Measurements from ENCODE around the gene PPM1H.

DNA sequence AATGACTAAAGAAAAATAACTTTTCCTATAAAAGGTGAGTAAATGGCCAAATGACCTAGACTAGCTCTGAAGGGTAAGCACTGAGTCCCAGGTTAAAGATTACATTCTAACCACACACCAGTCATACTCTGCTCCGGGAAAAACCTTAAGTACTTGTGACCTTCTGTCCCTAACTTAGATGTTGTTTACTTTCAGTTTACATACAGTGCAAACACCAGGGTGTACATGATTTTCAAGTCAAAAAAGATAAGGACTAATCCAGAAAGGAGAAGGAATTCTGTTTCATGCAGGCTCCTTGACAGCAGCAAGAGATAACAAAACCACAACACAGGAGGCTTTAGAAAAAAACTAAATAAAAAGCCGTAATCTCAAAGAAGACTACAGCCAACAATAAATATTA, 174.2 kb downstream of the PPM1H start:
- no peak for TF ChIP-seq EZH2 (IDR thresholded peaks at IDR 0.05; ENCODE audit: borderline replicate concordance, low read length)
- TF ChIP-seq, protein P1, sequence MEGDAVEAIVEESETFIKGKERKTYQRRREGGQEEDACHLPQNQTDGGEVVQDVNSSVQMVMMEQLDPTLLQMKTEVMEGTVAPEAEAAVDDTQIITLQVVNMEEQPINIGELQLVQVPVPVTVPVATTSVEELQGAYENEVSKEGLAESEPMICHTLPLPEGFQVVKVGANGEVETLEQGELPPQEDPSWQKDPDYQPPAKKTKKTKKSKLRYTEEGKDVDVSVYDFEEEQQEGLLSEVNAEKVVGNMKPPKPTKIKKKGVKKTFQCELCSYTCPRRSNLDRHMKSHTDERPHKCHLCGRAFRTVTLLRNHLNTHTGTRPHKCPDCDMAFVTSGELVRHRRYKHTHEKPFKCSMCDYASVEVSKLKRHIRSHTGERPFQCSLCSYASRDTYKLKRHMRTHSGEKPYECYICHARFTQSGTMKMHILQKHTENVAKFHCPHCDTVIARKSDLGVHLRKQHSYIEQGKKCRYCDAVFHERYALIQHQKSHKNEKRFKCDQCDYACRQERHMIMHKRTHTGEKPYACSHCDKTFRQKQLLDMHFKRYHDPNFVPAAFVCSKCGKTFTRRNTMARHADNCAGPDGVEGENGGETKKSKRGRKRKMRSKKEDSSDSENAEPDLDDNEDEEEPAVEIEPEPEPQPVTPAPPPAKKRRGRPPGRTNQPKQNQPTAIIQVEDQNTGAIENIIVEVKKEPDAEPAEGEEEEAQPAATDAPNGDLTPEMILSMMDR (conservative IDR thresholded peaks at IDR 0.05 in 1 of 2, IDR thresholded peaks at IDR 0.05 in 1 of 2; ENCODE audit: extremely low read depth in 1 of 2, insufficient read depth in 1 of 2, low read depth in 1 of 2, low read length in 2 of 2) = no peak

All from mammary epithelial cell (primary cell).